Measurements from ENCODE around the gene EBF4.

Gene EBF4

GRCh38 chr20:2708665-2709064 lies 16.1 kb downstream of the EBF4 start:
- no peak overlapping the region for H3K4me3 ChIP-seq (ENCODE audit: low read length)
- H3K4me1 ChIP-seq (ENCODE audit: control insufficient read depth, insufficient read depth, low read length) = no peaks in the 10 kb centered on the region
- H3K9ac ChIP-seq (ENCODE audit: low read length) = no peak overlapping the region
- no peak overlapping the region for H3K27ac ChIP-seq (ENCODE audit: low read depth, low read length)
- H3K27me3 ChIP-seq (ENCODE audit: control insufficient read depth, insufficient read depth, low read length) = peaks cover 5% of the 10 kb centered on the region
- no peaks in the 10 kb centered on the region for H3K36me3 ChIP-seq (ENCODE audit: control insufficient read depth, insufficient read depth, low read length)

DNA sequence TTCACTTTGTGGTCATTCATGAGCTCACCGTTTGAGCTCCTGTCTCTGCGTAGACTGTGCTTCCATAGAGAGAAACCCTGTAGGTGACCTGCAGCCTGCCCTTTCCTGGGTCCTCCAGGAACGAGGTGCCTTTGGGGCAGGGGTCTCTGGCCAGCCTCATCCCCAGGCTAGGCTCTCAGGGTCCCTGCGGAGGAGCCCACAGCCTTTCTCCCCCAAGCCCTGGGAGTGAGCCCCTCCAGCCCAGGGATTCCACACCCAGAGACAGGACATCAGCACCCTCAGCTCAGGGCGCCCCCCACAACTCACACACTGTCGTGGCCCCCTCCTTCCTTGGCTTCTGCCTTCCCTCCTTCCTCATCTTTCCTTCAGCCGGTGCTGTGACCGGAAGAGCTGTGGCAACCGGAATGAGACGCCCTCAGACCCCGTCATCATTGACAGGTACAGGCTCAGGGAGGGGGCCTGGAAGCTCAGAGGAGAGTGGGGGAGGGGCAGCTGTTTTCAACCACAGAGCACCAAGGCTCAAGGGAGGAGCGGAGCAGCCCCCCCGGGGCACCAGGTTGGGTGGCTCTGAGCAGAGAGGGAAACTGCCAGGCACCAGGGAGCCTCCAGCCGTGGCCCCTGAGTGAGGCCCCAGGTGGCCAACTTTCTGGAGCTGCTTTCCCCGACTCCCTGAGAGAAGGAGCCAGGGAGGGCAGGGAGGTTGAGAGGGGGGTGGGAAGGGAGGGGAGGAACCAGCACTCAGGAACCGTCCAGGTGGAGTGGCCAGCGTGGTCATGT lies 16.8 kb downstream of the EBF4 start:
- H3K27ac ChIP-seq (ENCODE audit: low read depth, low read length) = no peak overlapping the region
- H3K4me3 ChIP-seq (ENCODE audit: low read length) = no peak overlapping the region
- no peaks in the 10 kb centered on the region for H3K36me3 ChIP-seq (ENCODE audit: control insufficient read depth, insufficient read depth, low read length)
- no peak overlapping the region for H3K9ac ChIP-seq (ENCODE audit: low read length)
- H3K27me3 ChIP-seq (ENCODE audit: control insufficient read depth, insufficient read depth, low read length) = peaks cover 5% of the 10 kb centered on the region
- H3K4me1 ChIP-seq (ENCODE audit: control insufficient read depth, insufficient read depth, low read length) = no peaks in the 10 kb centered on the region

GRCh38 chr20:2713285-2713684 lies 20.7 kb downstream of the EBF4 start:
- no peaks in the 10 kb centered on the region for H3K4me1 ChIP-seq (ENCODE audit: control insufficient read depth, insufficient read depth, low read length)
- H3K4me3 ChIP-seq (ENCODE audit: low read length) = no peak overlapping the region
- H3K36me3 ChIP-seq (ENCODE audit: control insufficient read depth, insufficient read depth, low read length) = no peaks in the 10 kb centered on the region
- no peak overlapping the region for H3K27ac ChIP-seq (ENCODE audit: low read depth, low read length)
- H3K27me3 ChIP-seq (ENCODE audit: control insufficient read depth, insufficient read depth, low read length) = no peaks in the 10 kb centered on the region
- no peak overlapping the region for H3K9ac ChIP-seq (ENCODE audit: low read length)

DNA sequence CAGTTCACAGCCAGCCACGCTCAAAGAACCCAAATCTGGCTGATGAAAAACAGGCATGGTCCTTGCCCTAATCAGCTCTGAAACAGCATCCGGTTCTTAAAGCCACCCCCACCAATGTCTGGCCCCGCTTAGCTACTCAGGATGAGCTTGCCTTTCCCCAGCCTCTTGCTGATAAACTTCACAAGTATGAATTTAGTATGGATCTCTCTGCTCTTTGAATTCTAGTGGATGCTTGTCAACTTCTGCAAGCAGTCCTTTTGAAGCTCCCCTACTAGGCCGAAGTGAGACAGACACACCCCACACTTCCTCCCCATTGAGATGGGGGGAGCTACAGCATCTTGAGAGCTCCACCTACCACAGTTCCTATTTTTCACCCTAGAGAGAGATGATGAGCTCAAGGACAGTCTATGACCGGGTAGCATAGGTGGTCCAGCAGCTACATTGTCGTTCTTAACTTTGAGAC lies 36.7 kb downstream of the EBF4 start:
- H3K27ac ChIP-seq (ENCODE audit: low read depth, low read length) = no peak overlapping the region
- H3K27me3 ChIP-seq (ENCODE audit: control insufficient read depth, insufficient read depth, low read length) = no peaks in the 10 kb centered on the region
- no peak overlapping the region for H3K4me3 ChIP-seq (ENCODE audit: low read length)
- H3K36me3 ChIP-seq (ENCODE audit: control insufficient read depth, insufficient read depth, low read length) = no peaks in the 10 kb centered on the region
- H3K4me1 ChIP-seq (ENCODE audit: control insufficient read depth, insufficient read depth, low read length) = no peaks in the 10 kb centered on the region
- no peak overlapping the region for H3K9ac ChIP-seq (ENCODE audit: low read length)

DNA sequence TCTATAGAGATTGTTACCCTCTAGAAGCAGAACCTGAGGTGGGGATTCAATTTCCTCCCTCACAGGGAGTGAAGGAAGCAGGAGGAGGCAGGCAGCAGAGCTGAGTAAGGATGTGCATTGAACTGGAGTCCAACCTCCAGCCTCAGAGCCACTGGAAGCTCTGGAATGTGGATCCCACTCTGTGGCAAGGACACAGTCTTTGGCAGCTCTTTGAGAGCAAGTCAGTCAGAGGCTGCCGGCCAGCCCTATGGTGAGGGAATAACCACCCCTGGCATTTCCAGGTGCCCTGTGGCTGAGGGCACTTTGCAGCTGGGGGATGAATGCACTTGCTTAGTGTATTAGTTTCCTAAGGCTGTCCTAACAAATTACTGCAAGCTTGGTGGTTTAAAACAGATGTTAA lies 37.2 kb downstream of the EBF4 start:
- Histone ChIP-seq H3K36me3 (ENCODE audit: control insufficient read depth, insufficient read depth, low read length) (no peaks in the 10 kb centered on the region), H3K4me3 (ENCODE audit: low read length) (no peak overlapping the region), H3K9ac (ENCODE audit: low read length) (no peak overlapping the region), H3K4me1 (ENCODE audit: control insufficient read depth, insufficient read depth, low read length) (no peaks in the 10 kb centered on the region), H3K27me3 (ENCODE audit: control insufficient read depth, insufficient read depth, low read length) (no peaks in the 10 kb centered on the region), H3K27ac (ENCODE audit: low read depth, low read length) (no peak overlapping the region)

- Histone ChIP-seq H3K4me3 (ENCODE audit: low read length) (no peak overlapping the region), H3K4me1 (ENCODE audit: control insufficient read depth, insufficient read depth, low read length) (no peaks in the 10 kb centered on the region), H3K36me3 (ENCODE audit: control insufficient read depth, insufficient read depth, low read length) (no peaks in the 10 kb centered on the region), H3K9ac (ENCODE audit: low read length) (no peak overlapping the region), H3K27ac (ENCODE audit: low read depth, low read length) (no peak overlapping the region), H3K27me3 (ENCODE audit: control insufficient read depth, insufficient read depth, low read length) (no peaks in the 10 kb centered on the region)
Observed at GRCh38 chr20:2734899-2735298, 42.3 kb downstream of the EBF4 start.

GRCh38 chr20:2736441-2736840 lies 43.9 kb downstream of the EBF4 start:
- no peaks in the 10 kb centered on the region for H3K36me3 ChIP-seq (ENCODE audit: control insufficient read depth, insufficient read depth, low read length)
- H3K27me3 ChIP-seq (ENCODE audit: control insufficient read depth, insufficient read depth, low read length) = no peaks in the 10 kb centered on the region
- H3K27ac ChIP-seq (ENCODE audit: low read depth, low read length) = no peak overlapping the region
- no peaks in the 10 kb centered on the region for H3K4me1 ChIP-seq (ENCODE audit: control insufficient read depth, insufficient read depth, low read length)
- no peak overlapping the region for H3K9ac ChIP-seq (ENCODE audit: low read length)
- no peak overlapping the region for H3K4me3 ChIP-seq (ENCODE audit: low read length)

DNA sequence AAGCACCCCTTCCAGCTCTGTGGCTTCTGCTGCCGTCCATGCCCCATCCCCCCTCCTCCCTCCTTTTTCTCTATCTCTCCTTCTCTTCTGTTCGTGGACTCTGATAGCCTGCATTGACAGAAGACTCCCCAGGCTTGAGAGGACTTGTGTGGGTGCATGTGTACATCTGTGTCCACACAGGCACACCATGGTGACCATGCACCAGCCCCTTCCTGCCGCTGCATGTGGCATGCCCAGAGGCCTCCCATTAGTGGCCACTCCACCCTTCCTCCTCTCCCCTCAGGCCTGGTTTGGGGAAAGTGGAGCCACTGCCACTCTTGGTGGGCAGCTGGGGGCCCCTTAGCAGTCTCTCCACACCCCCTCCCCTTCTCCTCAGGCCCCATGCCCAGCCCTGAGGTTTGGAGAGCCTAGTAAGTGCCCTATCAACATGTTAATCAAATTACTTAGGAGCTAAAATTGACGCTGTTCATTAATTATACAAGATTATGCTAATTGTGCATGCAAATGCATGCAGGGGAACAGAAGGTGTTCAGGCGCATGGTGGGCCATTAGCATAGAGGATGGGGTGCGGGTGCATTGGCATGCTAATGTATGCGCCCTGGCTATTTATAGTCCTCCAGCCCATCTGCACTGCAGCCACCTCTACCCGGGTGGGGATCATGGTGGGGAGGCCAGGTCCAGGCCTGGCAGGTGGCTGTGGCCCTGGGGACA lies 45.9 kb downstream of the EBF4 start:
- H3K4me3 ChIP-seq (ENCODE audit: low read length) = no peak overlapping the region
- H3K4me1 ChIP-seq (ENCODE audit: control insufficient read depth, insufficient read depth, low read length) = no peaks in the 10 kb centered on the region
- H3K36me3 ChIP-seq (ENCODE audit: control insufficient read depth, insufficient read depth, low read length) = no peaks in the 10 kb centered on the region
- H3K27ac ChIP-seq (ENCODE audit: low read depth, low read length) = no peak overlapping the region
- no peak overlapping the region for H3K9ac ChIP-seq (ENCODE audit: low read length)
- H3K27me3 ChIP-seq (ENCODE audit: control insufficient read depth, insufficient read depth, low read length) = no peaks in the 10 kb centered on the region

DNA sequence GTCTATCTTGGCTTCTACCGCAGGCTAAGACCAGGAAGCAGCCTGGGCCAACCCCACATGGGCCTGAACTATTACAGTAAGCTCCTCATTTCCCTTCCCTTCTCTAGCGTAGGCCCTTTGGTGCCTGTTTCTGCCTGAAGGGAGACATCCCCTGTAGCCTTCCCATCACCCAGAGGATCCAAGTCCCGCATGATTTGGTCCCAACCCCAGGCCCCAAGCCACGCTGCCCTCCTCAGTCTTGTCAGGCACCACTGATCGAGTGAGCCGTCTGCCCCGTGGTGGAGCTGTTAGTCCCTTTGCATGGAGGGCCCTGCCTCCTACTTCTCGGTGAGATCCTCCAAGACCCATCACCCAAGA lies 46.4 kb downstream of the EBF4 start:
- Histone ChIP-seq H3K27ac (ENCODE audit: low read depth, low read length) (no peak overlapping the region), H3K9ac (ENCODE audit: low read length) (no peak overlapping the region), H3K27me3 (ENCODE audit: control insufficient read depth, insufficient read depth, low read length) (no peaks in the 10 kb centered on the region), H3K36me3 (ENCODE audit: control insufficient read depth, insufficient read depth, low read length) (no peaks in the 10 kb centered on the region), H3K4me3 (ENCODE audit: low read length) (no peak overlapping the region), H3K4me1 (ENCODE audit: control insufficient read depth, insufficient read depth, low read length) (no peaks in the 10 kb centered on the region)

- H3K4me1 ChIP-seq (ENCODE audit: control insufficient read depth, insufficient read depth, low read length) = no peaks in the 10 kb centered on the region
- H3K4me3 ChIP-seq (ENCODE audit: low read length) = no peak overlapping the region
- H3K36me3 ChIP-seq (ENCODE audit: control insufficient read depth, insufficient read depth, low read length) = no peaks in the 10 kb centered on the region
- no peak overlapping the region for H3K9ac ChIP-seq (ENCODE audit: low read length)
- H3K27me3 ChIP-seq (ENCODE audit: control insufficient read depth, insufficient read depth, low read length) = no peaks in the 10 kb centered on the region
- H3K27ac ChIP-seq (ENCODE audit: low read depth, low read length) = no peak overlapping the region
Observed at GRCh38 chr20:2740702-2741101, 48.1 kb downstream of the EBF4 start.

DNA sequence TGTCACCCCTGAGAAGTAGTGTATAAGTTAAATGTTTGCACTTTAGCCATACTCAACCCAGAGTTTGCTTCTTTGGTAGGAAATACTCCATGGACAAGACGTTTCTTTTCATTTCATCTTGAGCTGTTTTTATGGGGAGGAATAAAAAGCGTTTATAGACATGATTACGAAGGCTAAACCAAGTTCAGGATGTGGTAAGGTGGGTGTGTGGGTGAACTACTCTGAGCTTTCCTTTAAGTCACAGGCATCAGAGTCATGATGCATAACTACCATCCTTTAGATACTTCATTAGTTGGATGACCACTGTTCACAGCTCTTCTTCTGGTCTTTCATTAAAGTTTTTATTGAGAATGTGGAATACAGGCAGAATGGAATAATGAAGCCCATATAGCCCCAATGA lies 48.9 kb downstream of the EBF4 start:
- no peak overlapping the region for H3K9ac ChIP-seq (ENCODE audit: low read length)
- H3K36me3 ChIP-seq (ENCODE audit: control insufficient read depth, insufficient read depth, low read length) = no peaks in the 10 kb centered on the region
- H3K4me1 ChIP-seq (ENCODE audit: control insufficient read depth, insufficient read depth, low read length) = no peaks in the 10 kb centered on the region
- no peaks in the 10 kb centered on the region for H3K27me3 ChIP-seq (ENCODE audit: control insufficient read depth, insufficient read depth, low read length)
- H3K27ac ChIP-seq (ENCODE audit: low read depth, low read length) = no peak overlapping the region
- no peak overlapping the region for H3K4me3 ChIP-seq (ENCODE audit: low read length)

- Histone ChIP-seq H3K4me1 (ENCODE audit: control insufficient read depth, insufficient read depth, low read length) (no peaks in the 10 kb centered on the region), H3K36me3 (ENCODE audit: control insufficient read depth, insufficient read depth, low read length) (no peaks in the 10 kb centered on the region), H3K27ac (ENCODE audit: low read depth, low read length) (no peak overlapping the region), H3K27me3 (ENCODE audit: control insufficient read depth, insufficient read depth, low read length) (no peaks in the 10 kb centered on the region), H3K9ac (ENCODE audit: low read length) (no peak overlapping the region), H3K4me3 (ENCODE audit: low read length) (no peak overlapping the region)
Observed at GRCh38 chr20:2741881-2742280, 49.3 kb downstream of the EBF4 start.

GRCh38 chr20:2742431-2742830 lies 49.9 kb downstream of the EBF4 start:
- Histone ChIP-seq H3K9ac (ENCODE audit: low read length) (no peak overlapping the region), H3K4me1 (ENCODE audit: control insufficient read depth, insufficient read depth, low read length) (no peaks in the 10 kb centered on the region), H3K27ac (ENCODE audit: low read depth, low read length) (no peak overlapping the region), H3K27me3 (ENCODE audit: control insufficient read depth, insufficient read depth, low read length) (no peaks in the 10 kb centered on the region), H3K4me3 (ENCODE audit: low read length) (no peak overlapping the region), H3K36me3 (ENCODE audit: control insufficient read depth, insufficient read depth, low read length) (no peaks in the 10 kb centered on the region)
